H1 (cell line): Measurements from ENCODE around the gene CTLA4. TPM values are rescaled to one million over a fixed set of nuclear protein-coding genes. Genes with fewer than 3 reads are reported as not detected.

Experiments used
- CTCF ChIA-PET: fragments of 300-600 bp; sonication (Branson Sonifier 250); formaldehyde crosslinking; loops from one replicate; lab custom pipeline; 2021; ENCODE audit not compliant: partially characterized antibody; lab: Charles Lee
- POLR2A ChIA-PET: fragments of 300-600 bp; sonication (Branson Sonifier 250); formaldehyde crosslinking; loops from one replicate; lab custom pipeline; 2021; ENCODE audit warnings: inconsistent platforms; ENCODE audit not compliant: partially characterized antibody; lab: Charles Lee
- DNase-seq, 2 experiments: peaks; one replicate each; pipeline versions ENCODE4 v3.0.0 to v3.0.0-alpha.2; 2010 to 2022; ENCODE audit warnings: low spot score in 2 of 2, low read depth in 1 of 2, mixed read lengths in 1 of 2
- FAIRE-seq: peaks from 2 replicates; lab custom pipeline; 2011; peaks lifted over from hg19 to GRCh38; lab: Jason Lieb, UNC
- H2AFZ ChIP-seq: 2 replicates; pipeline ENCODE4 v1.8.1; 2012; ENCODE audit warnings: low read length, inconsistent platforms
- H2AK5ac ChIP-seq: 2 replicates; pipeline ENCODE4 v1.6.1; 2013; ENCODE audit warnings: low read depth, low read length
- H2BK120ac ChIP-seq: replicated peaks from 2 replicates; pipeline ENCODE3; 2013; ENCODE audit warnings: low read depth, low read length, inconsistent platforms
- H2BK12ac ChIP-seq: 2 replicates; pipeline ENCODE4 v1.6.1; 2013; ENCODE audit warnings: low read depth, low read length
- H2BK15ac ChIP-seq: 2 replicates; pipeline ENCODE4 v1.6.1; 2013; ENCODE audit warnings: low read length
- H2BK20ac ChIP-seq: 2 replicates; pipeline ENCODE4 v1.6.1; 2013; ENCODE audit warnings: low read length
- H2BK5ac ChIP-seq: 2 replicates; pipeline ENCODE4 v1.6.1; 2013; ENCODE audit warnings: low read depth, low read length
- H3K14ac ChIP-seq: 2 replicates; pipeline ENCODE4 v1.6.1; 2013; ENCODE audit warnings: inconsistent platforms; ENCODE audit not compliant: insufficient read length
- H3K18ac ChIP-seq: 2 replicates; pipeline ENCODE4 v1.6.1; 2013; ENCODE audit warnings: low read length; ENCODE audit errors: extremely low read depth
- H3K23ac ChIP-seq: 2 replicates; pipeline ENCODE4 v1.6.1; 2013; ENCODE audit warnings: inconsistent platforms; ENCODE audit not compliant: insufficient read length
- H3K23me2 ChIP-seq: 2 replicates; pipeline ENCODE4 v1.6.1; 2013; ENCODE audit warnings: low read depth, low read length
- H3K27ac ChIP-seq: 2 replicates; pipeline ENCODE4 v1.6.1; 2011; ENCODE audit warnings: low read depth, low read length, inconsistent platforms
- H3K27me3 ChIP-seq, 4 experiments: replicated peaks in 1 of 4; 1 replicate in 1 of 4; 2 replicates in 3 of 4; pipeline versions ENCODE4 v1.6.1 to v1.8.1; 2011 to 2013; ENCODE audit warnings: low read length in 3 of 4, mild to moderate bottlenecking in 3 of 4, inconsistent platforms in 2 of 4, mixed read lengths in 2 of 4, moderate library complexity in 1 of 4; ENCODE audit not compliant: control insufficient read depth in 3 of 4, insufficient read depth in 3 of 4; ENCODE audit errors: extremely low read depth in 1 of 4
- H3K36me3 ChIP-seq, 4 experiments: 2 replicates each; pipeline versions ENCODE4 v1.6.1 to v1.8.1; 2011 to 2013; ENCODE audit warnings: mild to moderate bottlenecking in 4 of 4, low read length in 3 of 4, moderate library complexity in 2 of 4, control low read depth in 1 of 4, inconsistent platforms in 1 of 4; ENCODE audit not compliant: insufficient read depth in 4 of 4, control insufficient read depth in 2 of 4
- H3K4ac ChIP-seq: replicated peaks from 2 replicates; pipeline ENCODE3; 2013; ENCODE audit warnings: low read length, low read depth, mixed read lengths, inconsistent platforms; ENCODE audit not compliant: insufficient read length
- H3K4me1 ChIP-seq, 4 experiments: replicated peaks in 1 of 4; 1 replicate in 1 of 4; 2 replicates in 3 of 4; pipeline versions ENCODE4 v1.6.1 to v1.8.1; 2011 to 2013; ENCODE audit warnings: low read length in 3 of 4, inconsistent platforms in 2 of 4, mixed read lengths in 1 of 4; ENCODE audit not compliant: insufficient read depth in 4 of 4, control insufficient read depth in 3 of 4
- H3K4me2 ChIP-seq, 2 experiments: 2 replicates each; pipeline versions ENCODE4 v1.6.1 to v1.8.1; 2011 to 2013; ENCODE audit warnings: low read depth in 2 of 2, low read length in 2 of 2, control low read depth in 1 of 2, inconsistent platforms in 1 of 2, mild to moderate bottlenecking in 1 of 2; ENCODE audit not compliant: insufficient read depth in 1 of 2
- H3K4me3 ChIP-seq, 4 experiments: fragments of 200-600, 300-600 bp in 1 of 4; sonication (generic), shearing (Covaris generic), sonication (Bioruptor Twin) in 1 of 4; 2 replicates each; pipeline versions ENCODE4 v1.5.1 to v1.8.1; 2011 to 2016; ENCODE audit warnings: low read length in 4 of 4, low read depth in 3 of 4, control low read depth in 2 of 4, inconsistent platforms in 2 of 4, mild to moderate bottlenecking in 2 of 4, mixed read lengths in 1 of 4, moderate library complexity in 1 of 4; ENCODE audit not compliant: insufficient read depth in 2 of 4; ENCODE audit errors: extremely low read depth in 1 of 4
- H3K56ac ChIP-seq: replicated peaks from 2 replicates; pipeline ENCODE3; 2013; ENCODE audit warnings: low read depth, mild to moderate bottlenecking, mixed read lengths, low read length, inconsistent platforms; ENCODE audit not compliant: insufficient read length
- H3K79me1 ChIP-seq: 2 replicates; pipeline ENCODE4 v1.6.1; 2013; ENCODE audit warnings: low read depth, low read length, control low read depth
- H3K79me2 ChIP-seq, 2 experiments: 2 replicates each; pipeline versions ENCODE4 v1.6.1 to v1.8.1; 2012 to 2013; ENCODE audit warnings: low read length in 2 of 2, mild to moderate bottlenecking in 2 of 2, inconsistent platforms in 1 of 2; ENCODE audit not compliant: insufficient read depth in 2 of 2, control insufficient read depth in 1 of 2
- H3K9ac ChIP-seq, 4 experiments: replicated peaks in 1 of 4; 1 replicate in 1 of 4; 2 replicates in 3 of 4; pipeline versions ENCODE4 v1.6.1 to v1.8.1; 2011 to 2013; ENCODE audit warnings: low read depth in 3 of 4, low read length in 3 of 4, control low read depth in 2 of 4, mild to moderate bottlenecking in 2 of 4, moderate library complexity in 2 of 4, inconsistent platforms in 1 of 4; ENCODE audit errors: extremely low read depth in 1 of 4
- H3K9me3 ChIP-seq, 2 experiments: 2 replicates each; pipeline versions ENCODE4 v1.6.1 to v1.8.1; 2012 to 2013; ENCODE audit warnings: mild to moderate bottlenecking in 2 of 2, moderate library complexity in 2 of 2, control low read depth in 1 of 2, inconsistent platforms in 1 of 2, low read depth in 1 of 2, low read length in 1 of 2, mixed read lengths in 1 of 2; ENCODE audit not compliant: insufficient read depth in 2 of 2
- H4K20me1 ChIP-seq, 2 experiments: replicated peaks in 1 of 2; 2 replicates each; pipeline versions ENCODE3 to v1.8.1; 2011 to 2013; ENCODE audit warnings: inconsistent platforms in 2 of 2, low read length in 2 of 2, mild to moderate bottlenecking in 1 of 2; ENCODE audit not compliant: insufficient read depth in 2 of 2, control insufficient read depth in 1 of 2
- H4K5ac ChIP-seq: 2 replicates; pipeline ENCODE4 v1.6.1; 2013; ENCODE audit warnings: low read length, low read depth, mixed read lengths, inconsistent platforms; ENCODE audit not compliant: insufficient read length
- H4K8ac ChIP-seq: 2 replicates; pipeline ENCODE4 v1.8.0; 2013; ENCODE audit warnings: mild to moderate bottlenecking, moderate library complexity, low read length, inconsistent platforms; ENCODE audit not compliant: insufficient read depth; ENCODE audit errors: extremely low read depth
- H4K91ac ChIP-seq: replicated peaks from 2 replicates; pipeline ENCODE3; 2013; ENCODE audit warnings: low read length, mixed read lengths, inconsistent platforms; ENCODE audit not compliant: insufficient read length
- CEBPB ChIP-seq: IDR thresholded peaks from 2 replicates; pipeline ENCODE4 v1.6.1; 2012; ENCODE audit warnings: low read depth, low read length
- WGBS, 2 experiments: shearing (Covaris generic) in 1 of 2; methylation state at CpG; one replicate each; pipeline versions ENCODE4 v1.1.6 to v1.1.7; 2013 to 2015; ENCODE audit warnings: low lambda C conversion rate in 2 of 2, mixed read lengths in 2 of 2, inconsistent platforms in 1 of 2, low coverage in 1 of 2, missing lambda C conversion rate in 1 of 2; ENCODE audit not compliant: insufficient replicate concordance in 2 of 2, insufficient coverage in 1 of 2, insufficient read length in 1 of 2; ENCODE audit errors: extremely low coverage in 1 of 2, missing lambda C conversion rate in 1 of 2; 5-methylcytosine and 5-hydroxymethylcytosine counted together
- polyA plus RNA-seq, 7 experiments: library from polyadenylated mRNA; depleted of rRNA in 3 of 7; stranded (reverse) in 5 of 7; unstranded in 2 of 7; fragments of >200 nt in 5 of 7; fragments of 200-250 nt in 2 of 7; gene quantifications; 1 replicate in 5 of 7; 2 replicates in 1 of 7; 4 replicates in 1 of 7; pipeline versions ENCODE4 v1.2.1 to v1.2.3, GENCODE V29; 2011 to 2013; ENCODE audit warnings: missing spikeins in 2 of 7, mixed read lengths in 2 of 7
- total RNA-seq: library from RNA; stranded (reverse); fragmentation: NEBNext Ultra II Directional; extraction: Animal tissue kit (Norgen Biotek cat#: 25700); gene quantifications from 2 replicates; pipeline ENCODE4 v1.2.1, GENCODE V29; 2021

The CTLA4 gene
- total and polyA plus RNA-seq, 2 of the 8 experiments (the other 6 are each of a cell fraction or from before 2014, with no cell fraction given) = not detected

- Histone ChIP-seq H2BK20ac (no peak overlapping the region), H3K18ac (no peak overlapping the region), H3K56ac (no peak overlapping the region), H3K27ac (no peak overlapping the region), H3K27me3 (no peaks in the 10 kb centered on the region), H2AFZ (no peak overlapping the region), H3K4ac (no peak overlapping the region), H3K9me3 (no peaks in the 10 kb centered on the region), H2BK15ac (no peak overlapping the region), H3K36me3 (no peaks in the 10 kb centered on the region), H3K9ac (no peak overlapping the region), H3K4me2 (no peak overlapping the region), H3K79me1 (no peaks in the 10 kb centered on the region), H2BK120ac (no peak overlapping the region), H3K79me2 (no peaks in the 10 kb centered on the region), H4K8ac (no peak overlapping the region), H2AK5ac (no peak overlapping the region), H4K5ac (no peak overlapping the region), H3K4me3 (no peak overlapping the region), H3K4me1 (no peaks in the 10 kb centered on the region), H2BK12ac (no peak overlapping the region), H4K20me1 (no peaks in the 10 kb centered on the region), H2BK5ac (no peak overlapping the region), H3K23ac (no peak overlapping the region), H3K14ac (no peak overlapping the region), H4K91ac (no peak overlapping the region), H3K23me2 (no peaks in the 10 kb centered on the region)
- POLR2A ChIA-PET = no interaction called here
- FAIRE-seq (no peak), DNase-seq (no peak)
- WGBS, 2 experiments = 96% methylated on average over 2 of the region's 2 CpGs; no CpG with 5 or more reads in 1 of the 2 experiments
- CTCF ChIA-PET = interaction anchor here (1.0 kb wide), 1 partner anchor 19 kb away, joined by 3 read pairs; no protein-coding TSS in a partner anchor
- TF ChIP-seq CEBPB = no peak
Measured at GRCh38 chr2:203891474-203891873, 23.9 kb downstream of the CTLA4 start.
